AG09309 (cell line): ENCODE measurements around the gene CHAF1B.
A peak's percentile ranks its signal among the peaks of the same experiment; 100 is the strongest.

Experiments
- DNase-seq: peaks from one replicate; pipeline ENCODE4 v3.0.0-alpha.2; 2010; ENCODE audit warnings: low read depth
- H3K4me3 ChIP-seq: 2 replicates; pipeline ENCODE4 v1.5.1; 2011; ENCODE audit warnings: mild to moderate bottlenecking, low read depth, low read length, moderate library complexity; ENCODE audit not compliant: control insufficient read depth
- TF ChIP-seq, protein P1 (sequence below): IDR thresholded peaks from 2 replicates; pipeline ENCODE4 v1.5.1; 2011; ENCODE audit warnings: mild to moderate bottlenecking, low read depth, low read length, inconsistent platforms; ENCODE audit not compliant: insufficient read depth, control insufficient read depth; ENCODE audit errors: missing control alignments

Gene CHAF1B

GRCh38 chr21:36415375-36415774 is 30.2 kb downstream of the CHAF1B start:
- TF ChIP-seq, protein P1, sequence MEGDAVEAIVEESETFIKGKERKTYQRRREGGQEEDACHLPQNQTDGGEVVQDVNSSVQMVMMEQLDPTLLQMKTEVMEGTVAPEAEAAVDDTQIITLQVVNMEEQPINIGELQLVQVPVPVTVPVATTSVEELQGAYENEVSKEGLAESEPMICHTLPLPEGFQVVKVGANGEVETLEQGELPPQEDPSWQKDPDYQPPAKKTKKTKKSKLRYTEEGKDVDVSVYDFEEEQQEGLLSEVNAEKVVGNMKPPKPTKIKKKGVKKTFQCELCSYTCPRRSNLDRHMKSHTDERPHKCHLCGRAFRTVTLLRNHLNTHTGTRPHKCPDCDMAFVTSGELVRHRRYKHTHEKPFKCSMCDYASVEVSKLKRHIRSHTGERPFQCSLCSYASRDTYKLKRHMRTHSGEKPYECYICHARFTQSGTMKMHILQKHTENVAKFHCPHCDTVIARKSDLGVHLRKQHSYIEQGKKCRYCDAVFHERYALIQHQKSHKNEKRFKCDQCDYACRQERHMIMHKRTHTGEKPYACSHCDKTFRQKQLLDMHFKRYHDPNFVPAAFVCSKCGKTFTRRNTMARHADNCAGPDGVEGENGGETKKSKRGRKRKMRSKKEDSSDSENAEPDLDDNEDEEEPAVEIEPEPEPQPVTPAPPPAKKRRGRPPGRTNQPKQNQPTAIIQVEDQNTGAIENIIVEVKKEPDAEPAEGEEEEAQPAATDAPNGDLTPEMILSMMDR: no peak
- no peak overlapping the region for H3K4me3 ChIP-seq
- DNase-seq: no peak

- TF ChIP-seq, protein P1: no peak
- DNase-seq: no peak
- no peak overlapping the region for H3K4me3 ChIP-seq
Measured at GRCh38 chr21:36419241-36419640, 34.0 kb downstream of the CHAF1B start.

GRCh38 chr21:36419996-36420395 is 34.8 kb downstream of the CHAF1B start:
- H3K4me3 ChIP-seq: no peak overlapping the region
- TF ChIP-seq, protein P1: peak; percentile 88
- peak; percentile 63 for DNase-seq

GRCh38 chr21:36420571-36421339 is 35.6 kb downstream of the CHAF1B start:
- no peak overlapping the region for H3K4me3 ChIP-seq
- TF ChIP-seq, protein P1: no peak
- DNase-seq: no peak

DNA sequence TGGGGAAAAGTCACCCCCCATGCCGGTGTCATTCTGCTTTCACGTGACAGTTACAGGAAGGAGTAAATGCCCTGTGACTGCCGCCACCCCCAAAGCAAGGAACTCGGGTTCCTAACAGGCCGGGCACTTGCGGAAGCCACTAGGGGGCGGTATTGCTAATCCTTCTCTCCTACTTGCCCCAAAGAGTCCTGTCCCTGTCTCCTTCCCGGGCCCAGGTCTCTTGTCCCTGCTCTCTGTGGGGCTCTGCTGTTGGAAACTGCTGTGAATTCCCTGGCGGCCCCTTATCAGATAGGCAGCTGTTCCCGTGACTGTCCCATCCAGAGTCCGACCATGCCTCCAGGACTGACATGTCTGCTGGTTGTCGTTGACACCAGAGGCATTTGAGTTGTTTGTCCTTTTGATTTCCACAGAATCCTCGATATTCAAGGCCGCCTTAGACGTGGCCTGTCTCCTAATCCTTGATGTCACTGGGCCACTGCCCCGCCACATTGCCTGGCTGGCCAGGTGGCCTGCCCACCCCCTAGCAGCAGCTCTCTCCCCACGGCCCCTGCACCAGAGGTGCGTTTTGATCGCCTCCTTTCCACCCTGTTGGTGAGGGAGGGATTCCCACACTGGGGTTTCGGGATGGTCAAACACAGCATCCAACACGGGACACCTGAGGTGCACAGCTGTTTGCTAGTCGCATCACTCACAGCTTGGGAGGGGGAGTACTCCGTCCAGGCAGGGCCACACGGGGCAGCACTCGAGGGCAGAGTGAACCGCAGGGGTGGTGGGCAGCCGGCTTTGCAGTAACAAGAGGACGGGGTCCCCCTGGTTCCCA is 37.3 kb downstream of the CHAF1B start:
- no peak for DNase-seq
- TF ChIP-seq, protein P1: peak; percentile 89
- H3K4me3 ChIP-seq: no peak overlapping the region

GRCh38 chr21:36423771-36424433 is 38.7 kb downstream of the CHAF1B start:
- no peak for DNase-seq
- no peak overlapping the region for H3K4me3 ChIP-seq
- TF ChIP-seq, protein P1: no peak
